ENCODE results near the gene FRMD3.
"Not testable (repeated sequence)": the region's sequence is repeated elsewhere in the genome, so short reads cannot be mapped to it uniquely, and the experiment has no call there.

The FRMD3 gene

DNA sequence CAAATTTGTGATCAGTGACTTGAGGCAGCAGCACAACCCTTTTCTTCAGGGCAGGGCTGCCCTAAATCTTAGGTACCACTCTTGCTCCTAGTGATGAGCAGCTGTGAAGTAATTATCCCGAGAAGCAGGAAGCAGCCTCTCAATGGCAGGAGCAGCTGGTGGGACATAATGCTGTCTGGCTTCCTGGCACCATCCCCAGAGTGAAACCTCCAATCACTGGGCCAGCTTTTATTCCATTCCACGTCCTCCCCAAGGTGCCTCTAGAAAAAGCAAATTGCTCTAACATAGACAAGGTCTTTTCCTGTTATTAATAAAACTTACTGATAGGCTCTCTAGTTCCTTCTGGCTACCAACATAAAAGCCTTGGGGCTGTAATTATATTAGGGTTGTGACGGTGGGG lies 154.0 kb downstream of the FRMD3 start:
- no peak for DNase-seq

DNA sequence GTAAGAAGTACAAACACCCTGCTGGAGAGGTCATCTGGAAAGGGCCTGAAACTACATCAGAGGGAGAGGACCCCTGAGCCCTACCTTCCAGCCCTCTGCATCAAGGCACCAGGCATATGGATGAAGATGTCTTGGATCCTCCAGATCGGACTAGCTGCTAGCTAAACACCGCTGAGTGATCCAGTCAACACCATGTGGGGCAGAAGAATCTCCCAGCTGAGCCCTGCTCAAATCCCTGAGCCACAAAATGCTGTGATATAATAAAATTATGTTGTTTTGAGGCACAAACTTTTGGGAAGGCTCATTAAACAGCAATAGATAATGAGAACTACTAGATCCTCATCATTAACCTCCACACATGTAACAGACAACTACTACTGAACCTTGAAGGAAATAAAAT lies 155.2 kb downstream of the FRMD3 start:
- DNase-seq: no peak

DNA sequence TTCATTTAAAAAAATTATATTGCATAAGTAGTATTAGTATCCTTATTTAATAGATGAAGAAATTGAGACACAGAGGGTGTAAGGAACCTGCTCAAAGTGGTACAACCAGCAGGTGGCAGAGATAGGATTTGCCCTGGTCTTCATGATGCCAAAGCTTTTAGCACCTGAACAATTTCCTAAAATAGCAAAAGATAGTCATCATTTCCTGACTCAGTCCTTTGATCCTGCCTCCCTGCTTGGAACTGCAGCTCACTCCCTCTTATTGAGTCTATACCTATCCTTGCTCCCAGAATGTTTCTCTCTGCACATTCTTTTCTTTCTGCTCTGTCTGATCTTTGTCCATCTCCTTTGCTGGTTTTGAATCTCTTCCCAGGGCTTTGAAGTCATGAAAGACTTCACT lies 155.8 kb downstream of the FRMD3 start:
- no peak for DNase-seq

DNA sequence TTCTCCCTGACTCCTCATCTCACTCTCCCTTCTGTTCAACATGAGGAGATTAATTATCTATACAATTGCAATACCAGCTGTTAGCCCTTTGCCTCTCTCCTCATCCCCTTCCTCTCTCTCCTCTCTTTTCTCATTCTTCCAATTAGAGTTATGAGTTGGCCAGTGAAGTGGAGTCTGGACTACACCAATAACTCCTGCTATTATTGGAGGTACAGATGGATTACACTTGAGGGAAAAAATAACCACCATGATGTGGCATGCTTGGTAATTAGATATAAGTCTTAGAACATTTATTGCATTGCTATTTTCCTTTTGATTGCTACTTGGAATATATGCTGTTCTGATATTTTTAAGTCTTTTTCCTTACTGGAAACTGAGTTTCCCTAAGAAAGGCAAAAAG lies 159.2 kb downstream of the FRMD3 start:
- DNase-seq: no peak

DNA sequence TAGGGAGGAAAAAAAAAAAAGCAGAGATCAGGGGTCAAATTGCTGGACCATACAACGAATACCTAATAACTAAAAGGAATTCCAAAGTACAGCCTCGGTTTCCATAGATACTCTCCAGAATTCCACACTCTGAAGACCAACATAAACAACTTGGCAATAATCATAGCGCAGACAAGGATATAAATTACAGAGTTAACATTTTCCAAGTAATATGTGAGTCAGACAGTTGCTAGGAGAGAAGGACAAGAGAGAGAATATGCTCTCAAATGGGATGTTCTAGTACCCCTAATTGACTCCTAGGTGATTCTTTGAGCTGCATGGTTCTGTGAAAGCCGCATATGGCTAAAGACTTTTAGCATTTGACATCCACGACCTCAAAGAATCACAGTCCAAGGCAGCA lies 165.2 kb downstream of the FRMD3 start:
- DNase-seq: no peak

DNA sequence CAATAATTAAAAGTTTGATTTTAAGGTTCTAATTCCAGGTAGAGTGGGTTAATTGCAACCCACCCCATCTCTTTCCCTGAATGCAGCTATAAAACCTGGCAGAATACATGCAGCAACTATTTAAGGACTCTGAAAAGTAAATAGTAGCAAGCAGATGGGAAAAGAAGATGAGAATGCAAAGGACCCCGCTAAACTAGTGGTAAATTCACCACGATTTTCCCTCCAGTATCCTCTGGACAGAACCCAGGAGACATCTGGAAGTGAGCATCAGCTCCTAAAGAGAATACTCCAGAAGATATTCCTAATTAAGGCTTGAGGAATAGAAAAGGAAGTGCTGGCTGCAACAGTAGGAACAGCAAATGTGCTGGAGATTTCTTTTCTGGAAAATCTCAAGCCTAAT lies 170.9 kb downstream of the FRMD3 start:
- no peak for DNase-seq

DNA sequence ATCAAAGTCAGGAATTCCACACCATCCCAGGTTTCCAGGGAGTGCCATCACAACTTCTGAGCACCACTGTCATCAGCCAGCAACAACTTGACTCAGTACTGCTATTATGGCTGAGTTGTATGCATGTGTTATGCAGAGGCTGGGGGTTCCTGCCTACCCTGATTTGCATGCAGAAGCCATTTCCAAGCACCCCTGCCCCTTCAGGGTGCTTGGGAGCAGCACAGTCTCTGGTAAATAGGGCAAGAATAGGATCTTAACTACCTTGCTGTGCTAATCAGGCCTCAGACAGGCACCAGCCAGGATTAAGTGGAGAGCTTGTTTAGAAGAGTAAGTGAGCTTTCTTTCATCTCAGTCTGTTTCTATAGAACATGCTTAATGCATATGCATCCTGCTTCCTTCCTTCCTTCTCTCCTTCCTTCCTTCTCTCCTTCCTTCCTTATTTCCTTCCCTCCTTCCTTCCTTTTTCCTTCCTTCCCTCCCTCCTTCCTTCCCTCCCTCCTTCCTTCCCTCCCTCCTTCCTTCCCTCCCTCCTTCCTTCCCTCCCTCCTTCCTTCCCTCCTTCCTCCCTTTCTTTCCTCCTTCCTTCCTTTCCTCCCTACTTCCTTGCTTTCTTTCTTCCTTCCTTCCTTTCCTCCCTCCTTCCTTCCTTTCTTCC lies 175.7 kb downstream of the FRMD3 start:
- no peak for DNase-seq

DNA sequence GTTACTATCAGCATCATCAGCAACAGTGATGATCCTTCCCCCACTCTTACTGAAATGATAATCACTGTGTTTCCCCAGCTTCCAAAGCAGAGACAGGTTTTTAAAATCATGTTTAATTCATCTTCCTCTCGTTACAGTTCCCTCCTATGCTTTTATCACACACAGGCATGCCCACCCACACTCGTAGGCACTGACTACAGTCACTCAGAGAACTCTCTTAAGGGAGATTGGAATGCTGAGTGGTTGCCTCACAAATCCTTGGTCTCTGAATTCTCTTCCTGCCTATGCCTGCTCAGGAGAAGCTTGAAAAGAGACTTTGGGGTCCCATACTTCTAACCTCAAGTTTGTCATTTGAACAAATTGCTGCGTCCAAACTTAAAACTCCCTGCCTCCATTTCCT lies 179.2 kb downstream of the FRMD3 start:
- no peak for DNase-seq

DNA sequence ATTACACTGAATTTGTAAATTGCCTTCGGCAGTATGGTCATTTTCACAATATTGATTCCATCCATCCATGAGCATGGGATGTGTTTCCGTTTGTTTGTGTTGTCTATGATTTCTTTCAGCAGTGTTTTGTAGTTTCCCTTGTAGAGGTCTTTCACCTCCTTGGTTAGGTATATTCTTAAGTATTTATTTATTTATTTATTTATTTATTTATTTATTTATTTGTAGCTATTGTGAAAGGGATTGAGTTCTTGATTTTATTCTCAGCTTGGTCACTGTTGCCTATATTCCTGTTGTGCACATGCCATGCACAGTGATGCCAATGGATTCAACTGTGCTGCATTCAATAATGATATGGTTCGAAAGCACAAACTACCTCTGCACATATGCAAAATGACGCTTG lies 179.7 kb downstream of the FRMD3 start:
- DNase-seq: not testable (repeated sequence)

DNA sequence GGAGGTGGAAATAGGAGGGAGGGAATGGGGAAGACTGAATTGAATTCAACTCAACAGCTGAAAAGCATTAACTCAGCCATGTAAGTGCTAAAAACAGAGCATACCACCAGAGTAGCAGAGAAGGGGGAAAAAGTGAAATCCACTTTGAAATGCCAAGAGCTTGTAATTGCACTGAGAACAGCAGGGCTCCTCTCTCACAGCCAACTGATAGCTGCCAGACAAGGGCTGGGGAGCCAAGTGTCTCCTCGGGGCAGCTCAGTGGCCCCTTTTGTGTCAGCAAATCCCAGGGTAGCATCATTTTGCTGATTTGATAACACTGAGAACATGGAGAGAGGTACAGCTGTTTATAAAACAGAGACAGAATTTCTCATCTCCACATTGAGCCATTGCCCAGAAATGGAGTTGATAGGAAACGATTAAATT lies 182.5 kb downstream of the FRMD3 start:
- no peak for DNase-seq

DNA sequence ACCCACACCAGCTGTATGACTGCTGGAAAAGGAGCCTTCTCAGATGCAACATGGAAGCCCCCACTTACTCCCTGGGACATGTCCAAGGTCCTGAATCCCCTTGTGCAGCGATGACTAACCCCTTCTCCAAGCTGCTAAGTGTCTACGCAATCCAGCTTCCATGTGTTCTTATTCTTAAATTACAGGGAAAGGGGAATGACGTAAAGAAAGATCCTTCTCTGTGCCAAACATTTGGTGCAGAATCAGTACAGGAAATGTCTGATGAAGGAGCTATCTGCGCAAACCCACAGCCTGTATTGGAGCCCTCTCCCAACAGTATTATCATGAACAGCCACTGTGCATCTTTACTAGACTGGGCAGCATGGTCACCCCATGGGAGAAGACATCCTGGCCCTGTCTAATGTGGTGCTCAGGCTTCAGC lies 183.2 kb downstream of the FRMD3 start:
- no peak for DNase-seq

DNA sequence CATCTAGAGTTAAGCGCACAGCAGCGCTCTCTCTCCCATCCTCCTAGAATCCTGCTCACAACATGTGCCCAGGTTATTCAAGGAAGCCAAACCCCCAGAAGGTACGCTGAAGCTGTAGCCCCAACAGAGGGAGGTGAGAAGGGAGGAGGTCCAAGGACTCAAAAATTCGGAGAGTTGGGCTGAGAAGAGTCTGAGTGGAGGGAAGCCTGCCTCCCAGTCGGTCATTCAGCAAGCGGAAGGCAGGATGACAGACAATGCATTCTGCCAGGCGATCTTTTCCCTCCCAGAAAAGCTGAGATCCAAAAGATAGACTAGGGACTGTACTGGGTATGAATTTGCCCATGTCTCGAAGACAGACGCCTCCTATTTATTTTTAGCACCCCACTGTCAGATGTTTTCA lies 189.2 kb downstream of the FRMD3 start:
- no peak for DNase-seq

DNA sequence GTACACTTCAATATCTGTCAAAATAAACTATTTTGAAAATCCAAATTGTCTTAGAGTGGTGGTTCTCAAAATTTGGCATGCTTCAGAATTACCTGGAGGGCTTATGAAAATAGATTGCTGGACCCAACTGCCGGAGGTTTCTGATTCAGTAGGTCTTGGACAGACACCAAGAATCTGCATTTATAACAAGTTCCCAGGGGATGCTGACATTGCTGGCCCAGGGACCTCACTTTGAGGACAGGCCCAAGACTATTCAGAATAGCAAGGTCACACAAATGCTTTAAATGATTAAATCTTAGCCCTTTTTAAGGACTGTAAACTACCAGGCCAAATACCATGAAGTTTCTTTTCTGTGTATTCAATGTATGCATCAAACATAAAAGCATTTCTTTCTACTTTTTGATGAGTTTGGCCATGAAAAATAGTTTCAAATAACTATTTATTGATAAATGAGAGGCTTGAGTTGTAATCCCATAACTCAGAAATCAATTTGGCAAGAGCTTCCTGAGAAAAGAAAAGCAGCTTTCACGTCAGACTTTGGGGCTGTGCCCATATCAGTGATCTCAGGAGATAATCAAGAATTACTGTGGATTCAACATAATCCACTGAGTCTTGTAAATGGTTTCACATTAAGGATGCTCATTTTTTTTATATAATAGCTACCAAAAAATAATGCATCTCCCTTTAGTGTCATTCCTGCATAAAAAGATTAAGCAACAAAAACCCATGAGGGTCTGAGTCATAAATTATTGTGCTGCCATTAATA lies 191.4 kb downstream of the FRMD3 start:
- no peak for DNase-seq

DNA sequence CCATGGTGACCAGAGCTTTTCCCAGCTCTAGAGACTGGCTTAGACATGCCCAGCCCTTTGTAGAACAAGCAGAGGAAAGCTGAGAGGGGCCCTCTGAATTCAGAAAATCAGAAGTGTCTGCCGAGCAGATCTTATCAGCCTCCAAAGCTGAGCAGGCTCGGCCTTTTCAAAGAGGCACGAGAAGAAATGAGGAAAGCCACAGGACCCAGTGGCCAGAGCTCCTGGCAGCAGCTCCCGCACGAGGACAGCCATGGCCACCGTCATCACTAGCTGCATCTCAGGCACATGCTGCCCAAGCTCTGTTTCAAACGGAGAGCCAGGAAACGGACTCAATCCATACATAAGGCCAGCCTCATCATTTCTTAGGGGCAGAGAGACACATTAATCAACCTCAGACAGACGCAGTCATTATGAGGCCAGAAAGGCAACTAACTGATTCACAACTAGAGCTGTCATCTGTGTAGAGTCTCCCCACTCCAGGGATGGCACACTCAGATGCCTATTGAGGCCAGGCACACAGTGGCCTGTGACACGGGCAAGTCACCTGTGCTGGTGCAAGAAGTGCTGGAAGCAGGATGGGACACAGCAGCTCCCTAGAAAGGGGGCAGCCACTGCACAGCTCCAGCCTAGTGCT lies 194.7 kb downstream of the FRMD3 start:
- no peak for DNase-seq

DNA sequence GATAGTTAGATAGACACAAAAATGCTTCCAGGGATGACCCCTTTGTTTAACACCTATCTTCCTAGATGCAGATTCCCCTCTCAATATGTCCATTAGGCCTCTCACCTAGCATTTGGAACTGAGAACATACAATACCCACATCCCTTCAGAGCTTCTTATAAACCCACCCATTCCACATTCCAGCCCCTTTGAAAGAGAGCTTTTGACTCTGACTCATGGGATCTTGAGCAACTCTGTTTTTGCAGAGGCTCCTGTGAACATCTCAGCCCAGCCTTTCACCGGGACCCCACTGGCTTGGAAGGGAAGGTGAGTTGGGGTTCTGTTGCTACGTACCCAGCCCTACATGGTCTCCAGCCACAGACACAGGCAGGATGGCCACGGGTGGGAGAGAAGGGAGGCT lies 195.5 kb downstream of the FRMD3 start:
- DNase-seq: no peak

DNA sequence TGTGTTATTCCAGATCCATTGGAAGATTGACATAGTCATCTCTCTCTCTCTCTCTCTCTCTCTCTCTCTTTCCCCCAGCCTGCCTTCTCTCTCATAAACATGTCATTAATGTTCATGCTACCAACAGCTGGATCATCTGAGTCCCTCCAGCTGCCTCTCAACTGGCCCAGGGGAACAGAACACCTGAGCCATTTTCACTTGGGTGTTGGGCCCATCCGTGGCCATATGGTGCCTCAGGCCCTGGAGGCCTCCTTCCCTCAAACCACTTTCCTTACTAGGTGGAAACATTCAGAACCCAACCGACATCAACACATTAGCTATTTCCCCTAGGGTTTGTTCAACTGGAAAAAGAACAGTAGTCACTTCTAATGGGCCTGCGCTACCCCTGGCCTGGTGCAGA lies 196.2 kb downstream of the FRMD3 start:
- no peak for DNase-seq

DNA sequence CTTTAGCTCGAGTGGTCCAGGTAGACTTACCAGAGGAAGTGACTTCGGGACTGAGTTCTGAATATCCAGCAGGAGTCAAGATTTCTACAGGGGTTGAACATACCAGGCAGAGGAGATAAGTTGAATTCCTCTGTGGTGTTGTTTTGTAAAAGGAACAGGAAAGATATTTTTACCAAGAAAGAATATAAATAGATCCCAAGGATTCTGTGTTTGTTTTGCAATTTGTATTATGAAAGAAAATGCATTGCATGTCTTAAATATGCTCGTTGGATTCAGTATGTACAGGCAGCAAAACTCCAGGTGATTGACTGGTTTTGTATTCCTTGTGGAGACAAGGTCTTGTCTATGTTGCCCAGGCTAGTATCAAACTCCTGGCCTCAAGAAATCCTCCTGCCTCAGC lies 197.8 kb downstream of the FRMD3 start:
- no peak for DNase-seq

DNA sequence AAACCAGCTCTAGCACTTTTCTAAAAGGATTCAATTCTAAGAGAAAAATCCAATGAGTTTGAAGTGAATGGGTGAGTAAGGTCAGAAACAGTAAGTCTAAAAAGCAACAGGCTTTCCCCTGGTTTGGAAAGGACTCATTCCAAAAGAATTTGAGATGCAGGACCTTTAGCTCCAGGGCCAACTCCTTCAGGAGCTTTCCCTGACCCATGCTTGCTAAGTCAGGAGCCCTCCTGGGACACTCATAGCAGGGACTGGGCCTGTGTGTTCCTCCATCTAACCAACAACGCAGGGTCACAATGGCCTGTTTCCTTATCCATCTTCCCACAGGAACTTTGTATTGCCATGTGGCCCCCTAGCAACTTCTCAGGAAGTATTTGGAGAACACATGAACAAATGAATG lies 198.8 kb downstream of the FRMD3 start:
- no peak for DNase-seq

DNA sequence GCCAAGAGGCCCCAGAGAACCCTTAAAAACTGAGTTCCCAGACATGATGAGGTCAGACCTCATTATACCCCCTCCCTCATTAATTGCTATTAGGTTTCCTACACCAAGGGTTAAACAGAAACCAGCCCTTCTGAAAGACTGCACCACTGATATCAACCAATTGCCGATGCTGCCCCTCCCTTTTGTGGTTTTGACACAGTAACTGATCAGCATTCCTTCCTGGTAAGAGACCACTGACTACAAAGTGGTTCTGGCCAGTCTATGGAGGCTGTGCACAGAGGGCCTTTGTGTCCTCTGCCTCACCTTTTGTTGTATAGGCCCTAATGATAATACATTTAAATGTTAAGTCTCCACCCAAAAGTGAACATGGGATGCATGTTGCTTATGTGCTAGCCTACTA lies 201.5 kb downstream of the FRMD3 start:
- DNase-seq: no peak

DNA sequence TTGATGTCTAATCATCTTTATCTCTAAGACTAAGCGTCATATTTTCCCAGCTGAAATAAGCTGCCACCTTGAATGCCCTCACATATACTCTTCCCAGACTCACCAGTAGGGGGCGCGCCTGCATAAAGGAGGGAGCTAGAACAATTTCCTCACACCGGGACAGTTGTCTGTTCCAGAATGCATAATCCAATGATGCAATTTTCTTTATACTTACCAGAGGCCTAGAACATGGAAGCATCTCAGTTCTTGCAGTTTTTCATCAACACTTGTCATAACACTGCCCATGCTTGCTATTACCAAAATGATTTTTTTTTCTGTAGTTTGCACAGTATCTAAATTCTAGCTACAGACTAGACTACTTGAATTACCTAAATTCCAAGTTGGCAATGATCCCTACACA lies 203.9 kb downstream of the FRMD3 start:
- peak; percentile 93 for DNase-seq

DNA sequence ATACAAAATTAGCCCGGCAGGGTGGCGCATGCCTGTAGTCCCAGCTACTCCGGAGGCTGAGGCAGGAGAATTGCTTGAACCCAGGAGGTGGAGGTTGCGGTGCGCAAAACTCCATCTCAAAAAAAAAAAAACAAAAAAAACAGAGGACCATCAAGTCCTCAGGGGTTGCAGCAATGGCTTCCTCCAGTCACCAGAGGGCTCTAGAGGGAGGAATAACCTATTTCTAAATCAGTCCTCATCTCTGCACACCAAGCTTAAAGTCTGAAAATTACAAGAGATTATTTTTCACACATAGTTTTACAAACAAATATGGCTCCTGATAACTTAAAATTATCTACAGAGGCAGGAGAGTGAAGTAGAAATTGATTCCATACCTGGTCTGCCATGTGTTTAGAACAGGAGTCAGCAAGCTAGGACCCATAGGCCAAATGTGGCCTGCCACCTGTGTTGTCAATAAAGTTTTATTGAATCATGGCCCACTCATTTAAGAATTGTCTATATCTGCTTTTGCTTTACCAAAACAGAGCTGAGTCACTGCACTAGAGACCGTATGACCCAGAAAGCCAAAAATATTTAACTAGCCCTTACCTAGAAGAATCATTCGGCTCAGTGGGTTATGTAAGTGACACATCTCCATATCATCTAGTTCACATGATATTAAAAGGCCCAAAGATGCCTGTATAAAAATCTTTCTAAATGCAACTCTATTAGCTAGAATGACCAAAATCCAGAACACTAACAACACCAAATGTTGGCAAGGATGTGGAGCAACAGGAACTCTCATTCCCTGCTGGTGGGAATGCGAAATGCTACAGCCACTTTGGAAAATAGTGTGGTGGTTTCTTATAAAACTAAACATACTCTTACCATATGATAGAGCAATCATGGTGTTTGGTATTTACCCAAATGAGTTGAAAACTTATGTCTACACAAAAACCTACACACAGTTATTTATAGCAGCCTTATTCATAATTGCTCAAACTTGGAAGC lies 207.7 kb downstream of the FRMD3 start:
- no peak for DNase-seq

DNA sequence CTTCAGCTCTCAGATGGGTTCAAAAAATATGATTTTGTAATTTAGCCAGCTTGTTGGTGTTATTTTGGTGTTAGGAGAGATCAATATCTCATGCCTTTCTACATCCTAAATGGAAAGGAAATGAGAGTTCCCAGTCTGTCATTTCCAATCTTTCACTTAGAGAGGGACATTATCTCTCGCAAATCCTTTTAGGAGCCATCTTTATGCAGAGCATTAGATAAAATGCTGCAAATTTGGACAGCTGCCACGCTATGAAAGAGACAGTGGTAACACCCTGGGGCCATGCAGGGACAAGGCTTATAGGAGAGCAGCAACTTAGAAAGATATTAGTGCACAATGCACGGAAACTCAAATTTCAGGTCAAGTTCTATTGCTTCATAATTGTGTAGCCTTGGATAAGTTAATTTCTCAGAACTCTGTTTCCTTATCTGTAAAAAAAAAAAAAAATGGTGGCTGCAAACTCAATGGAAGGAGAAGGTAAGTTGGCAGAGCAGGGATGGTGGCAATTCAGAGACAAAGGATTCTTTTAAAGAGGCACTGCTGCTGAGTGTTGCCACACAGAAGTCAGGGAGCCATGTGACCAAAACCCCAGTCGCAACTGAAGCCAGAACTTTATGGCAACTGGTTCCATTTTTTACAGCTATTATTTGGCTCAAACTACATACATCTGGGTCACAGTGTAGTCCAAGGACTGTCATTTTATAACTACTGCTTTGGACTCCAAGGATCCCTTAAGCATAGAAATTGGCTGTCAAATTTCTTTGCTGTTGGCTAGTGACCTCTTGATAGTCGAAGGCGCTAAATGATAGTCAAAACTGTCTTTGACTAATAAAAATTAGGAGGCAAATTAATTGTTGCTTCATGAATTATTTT lies 210.2 kb downstream of the FRMD3 start:
- DNase-seq: no peak

Data from activated CD8-positive, alpha-beta memory T cell treated with anti-CD3 and anti-CD28 coated beads, Interleukin-2, amount 50 U/mL, for 48 hours (primary cell).